Keratinocyte (primary cell): ENCODE measurements around the gene TBXAS1. TPM values are rescaled to one million over a fixed set of nuclear protein-coding genes. Genes with fewer than 3 reads are reported as not detected.

ENCODE experiments used
- DNase-seq: peaks from one replicate; pipeline ENCODE4 v3.0.0-alpha.2; 2011; ENCODE audit warnings: low read depth, missing footprints, low spot score
- FAIRE-seq: peaks from 2 replicates; lab custom pipeline; 2011; peaks lifted over from hg19 to GRCh38; lab: Jason Lieb, UNC
- H2AFZ ChIP-seq: 2 replicates; pipeline ENCODE4 v1.6.0; 2012; ENCODE audit warnings: low read length, control low read depth, inconsistent platforms; ENCODE audit not compliant: control insufficient read depth
- H3K27ac ChIP-seq: 2 replicates; pipeline ENCODE4 v1.5.1; 2011; ENCODE audit warnings: low read length; ENCODE audit not compliant: control insufficient read depth, insufficient read depth
- H3K27me3 ChIP-seq: 3 replicates; pipeline ENCODE4 v1.6.0; 2011; ENCODE audit warnings: low read length; ENCODE audit not compliant: control insufficient read depth, insufficient read depth; ENCODE audit errors: extremely low read depth
- H3K36me3 ChIP-seq, 2 experiments: 2 replicates in 1 of 2; 3 replicates in 1 of 2; pipeline ENCODE4 v1.5.1; 2011; ENCODE audit warnings: low read length in 2 of 2, mild to moderate bottlenecking in 1 of 2; ENCODE audit not compliant: control insufficient read depth in 2 of 2, insufficient read depth in 2 of 2; ENCODE audit errors: extremely low read depth in 1 of 2
- H3K4me1 ChIP-seq: 3 replicates; pipeline ENCODE4 v1.5.1; 2011; ENCODE audit warnings: low read length; ENCODE audit not compliant: control insufficient read depth, insufficient read depth; ENCODE audit errors: extremely low read depth
- H3K4me2 ChIP-seq: 3 replicates; pipeline ENCODE4 v1.6.0; 2011; ENCODE audit warnings: low read depth, low read length; ENCODE audit not compliant: control insufficient read depth, insufficient read depth; ENCODE audit errors: extremely low read depth
- H3K4me3 ChIP-seq, 3 experiments: fragments of 200-600 bp in 1 of 3; sonication (generic) in 1 of 3; 2 replicates in 2 of 3; 3 replicates in 1 of 3; pipeline ENCODE4 v1.5.1; 2011 to 2016; ENCODE audit warnings: low read length in 3 of 3, mild to moderate bottlenecking in 3 of 3, control low read depth in 2 of 3, inconsistent platforms in 1 of 3, low read depth in 1 of 3, mixed read lengths in 1 of 3, mixed run types in 1 of 3, moderate library complexity in 1 of 3; ENCODE audit not compliant: control insufficient read depth in 2 of 3, insufficient read depth in 2 of 3; ENCODE audit errors: extremely low read depth in 1 of 3
- H3K79me2 ChIP-seq: 2 replicates; pipeline ENCODE4 v1.6.0; 2012; ENCODE audit warnings: low read length; ENCODE audit not compliant: control insufficient read depth, insufficient read depth
- H3K9ac ChIP-seq: 3 replicates; pipeline ENCODE4 v1.6.0; 2011; ENCODE audit warnings: low read length; ENCODE audit not compliant: control insufficient read depth, insufficient read depth; ENCODE audit errors: extremely low read depth
- H3K9me1 ChIP-seq: 3 replicates; pipeline ENCODE4 v1.6.0; 2011; ENCODE audit warnings: low read length; ENCODE audit not compliant: control insufficient read depth, insufficient read depth; ENCODE audit errors: extremely low read depth
- H3K9me3 ChIP-seq: 2 replicates; pipeline ENCODE4 v1.5.1; 2012; ENCODE audit warnings: low read depth, low read length; ENCODE audit not compliant: control insufficient read depth
- H4K20me1 ChIP-seq: 3 replicates; pipeline ENCODE4 v1.6.0; 2011; ENCODE audit warnings: low read length; ENCODE audit not compliant: control insufficient read depth, insufficient read depth; ENCODE audit errors: extremely low read depth
- EZH2 ChIP-seq: IDR thresholded peaks from one replicate; pipeline ENCODE4 v1.6.1; 2012; ENCODE audit warnings: inconsistent platforms, mild to moderate bottlenecking, low read length, moderate library complexity
- dilution Hi-C: fragments of 300-500 bp; cut with MboI; formaldehyde crosslinking; loops from one replicate; pipeline ENCODE4 v1.7.0; 2020; ENCODE audit warnings: low sequenced_read_pairs; ENCODE audit not compliant: extremely low pct_ligation_motif_present
- polyA plus RNA-seq, 5 experiments: library from polyadenylated mRNA; depleted of rRNA in 3 of 5; stranded (reverse) in 3 of 5; stranded (forward) in 1 of 5; unstranded in 1 of 5; fragments of >200 nt; gene quantifications; 1 replicate in 1 of 5; 2 replicates in 3 of 5; 3 replicates in 1 of 5; pipeline versions ENCODE4 v1.2.1 to v1.2.3, GENCODE V29; 2011 to 2012; ENCODE audit warnings: missing spikeins in 2 of 5, low read depth in 1 of 5, low replicate concordance in 1 of 5
- TF ChIP-seq, protein P1 (sequence below), 3 experiments: IDR thresholded peaks in 1 of 3; conservative IDR thresholded peaks in 1 of 3; optimal IDR thresholded peaks in 1 of 3; 2 replicates in 2 of 3; 3 replicates in 1 of 3; pipeline versions ENCODE3 to v1.5.1; 2011; ENCODE audit warnings: low read length in 3 of 3, mild to moderate bottlenecking in 3 of 3, moderate library complexity in 2 of 3, control low read depth in 1 of 3, inconsistent platforms in 1 of 3; ENCODE audit not compliant: insufficient read depth in 2 of 3; ENCODE audit errors: extremely low read depth in 1 of 3

Gene TBXAS1
- polyA plus RNA-seq, 1 donor (not counting 4 experiments of a cell fraction or from before 2014, with no cell fraction given): 2.9 TPM

DNA sequence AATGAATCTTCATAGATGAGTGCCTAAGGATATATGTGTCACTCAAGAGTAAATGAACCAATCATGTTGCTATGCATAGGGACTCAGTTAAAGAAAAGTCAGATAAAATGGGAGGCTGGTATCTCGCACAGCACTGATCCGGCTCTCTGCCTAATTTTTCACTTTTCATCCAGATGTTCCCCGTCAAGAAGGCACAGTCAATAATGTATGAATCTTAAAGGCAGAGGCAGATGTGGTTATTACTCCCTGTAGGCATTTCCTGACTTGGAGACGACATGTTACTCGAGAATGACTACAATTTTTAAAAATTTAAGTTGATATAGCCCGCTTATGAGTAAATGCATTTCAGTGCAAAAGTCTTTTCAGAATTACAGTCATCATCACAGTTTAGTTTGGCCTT is 113.6 kb downstream of the TBXAS1 start:
- Histone ChIP-seq H4K20me1 (no peaks in the 10 kb centered on the region), H3K27ac (no peak overlapping the region), H3K27me3 (peaks cover 20% of the 10 kb centered on the region), H3K79me2 (no peaks in the 10 kb centered on the region), H3K9me1 (no peaks in the 10 kb centered on the region), H2AFZ (no peak overlapping the region), H3K4me1 (no peaks in the 10 kb centered on the region), H3K4me3 (no peak overlapping the region), H3K9ac (no peak overlapping the region), H3K4me2 (no peak overlapping the region), H3K9me3 (peaks cover 5% of the 10 kb centered on the region), H3K36me3 (no peaks in the 10 kb centered on the region)
- dilution Hi-C loops: no loop called here
- TF ChIP-seq EZH2: no peak
- TF ChIP-seq, protein P1, sequence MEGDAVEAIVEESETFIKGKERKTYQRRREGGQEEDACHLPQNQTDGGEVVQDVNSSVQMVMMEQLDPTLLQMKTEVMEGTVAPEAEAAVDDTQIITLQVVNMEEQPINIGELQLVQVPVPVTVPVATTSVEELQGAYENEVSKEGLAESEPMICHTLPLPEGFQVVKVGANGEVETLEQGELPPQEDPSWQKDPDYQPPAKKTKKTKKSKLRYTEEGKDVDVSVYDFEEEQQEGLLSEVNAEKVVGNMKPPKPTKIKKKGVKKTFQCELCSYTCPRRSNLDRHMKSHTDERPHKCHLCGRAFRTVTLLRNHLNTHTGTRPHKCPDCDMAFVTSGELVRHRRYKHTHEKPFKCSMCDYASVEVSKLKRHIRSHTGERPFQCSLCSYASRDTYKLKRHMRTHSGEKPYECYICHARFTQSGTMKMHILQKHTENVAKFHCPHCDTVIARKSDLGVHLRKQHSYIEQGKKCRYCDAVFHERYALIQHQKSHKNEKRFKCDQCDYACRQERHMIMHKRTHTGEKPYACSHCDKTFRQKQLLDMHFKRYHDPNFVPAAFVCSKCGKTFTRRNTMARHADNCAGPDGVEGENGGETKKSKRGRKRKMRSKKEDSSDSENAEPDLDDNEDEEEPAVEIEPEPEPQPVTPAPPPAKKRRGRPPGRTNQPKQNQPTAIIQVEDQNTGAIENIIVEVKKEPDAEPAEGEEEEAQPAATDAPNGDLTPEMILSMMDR (optimal IDR thresholded peaks at IDR 0.05 in 1 of 3, IDR thresholded peaks at IDR 0.05 in 1 of 3, conservative IDR thresholded peaks at IDR 0.05 in 1 of 3; ENCODE audit: extremely low read depth in 1 of 3, insufficient read depth in 2 of 3, low read length in 3 of 3): no peak
- no peak for DNase-seq
- no peak for FAIRE-seq

DNA sequence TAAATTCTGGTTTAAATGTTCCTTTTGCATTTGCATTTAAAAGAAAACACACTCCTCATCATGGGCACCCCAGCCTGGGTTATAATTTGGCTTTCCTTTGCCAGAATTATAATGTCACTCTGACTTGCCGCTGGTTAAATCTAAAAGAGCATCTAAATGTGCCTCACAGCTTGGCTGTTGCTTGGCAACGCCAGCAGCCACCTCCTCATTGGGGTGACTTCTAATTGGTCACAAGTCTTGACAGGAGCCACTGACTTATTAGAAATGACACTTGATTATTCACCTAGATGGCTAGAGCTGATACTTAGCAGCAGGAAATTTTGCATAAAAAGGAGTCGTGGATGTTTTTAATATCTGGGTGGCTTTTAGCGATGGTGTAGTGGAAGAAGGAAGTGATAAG is 114.3 kb downstream of the TBXAS1 start:
- no peak overlapping the region for H2AFZ ChIP-seq
- no peak overlapping the region for H3K27ac ChIP-seq
- H3K4me3 ChIP-seq: no peak overlapping the region
- no peaks in the 10 kb centered on the region for H3K9me1 ChIP-seq
- H3K27me3 ChIP-seq: peaks cover 15% of the 10 kb centered on the region
- TF ChIP-seq, protein P1 (optimal IDR thresholded peaks at IDR 0.05 in 1 of 3, IDR thresholded peaks at IDR 0.05 in 1 of 3, conservative IDR thresholded peaks at IDR 0.05 in 1 of 3; ENCODE audit: extremely low read depth in 1 of 3, insufficient read depth in 2 of 3, low read length in 3 of 3): no peak
- TF ChIP-seq EZH2: no peak
- H3K9me3 ChIP-seq: peaks cover 5% of the 10 kb centered on the region
- no peaks in the 10 kb centered on the region for H4K20me1 ChIP-seq
- H3K9ac ChIP-seq: no peak overlapping the region
- FAIRE-seq (no peak), DNase-seq (no peak)
- H3K36me3 ChIP-seq: no peaks in the 10 kb centered on the region
- H3K79me2 ChIP-seq: no peaks in the 10 kb centered on the region
- dilution Hi-C loops: no loop called here
- H3K4me1 ChIP-seq: no peaks in the 10 kb centered on the region
- H3K4me2 ChIP-seq: no peak overlapping the region
